Measurements from ENCODE around the gene RGL4.

GRCh38 chr22:23714596-23715578, 24.1 kb downstream of the RGL4 start:
- TF ChIP-seq CTCF (IDR thresholded peaks at IDR 0.05): no peak
- TF ChIP-seq EZH2 (IDR thresholded peaks at IDR 0.05; ENCODE audit: borderline replicate concordance, insufficient read depth, low read depth, low read length, poor library complexity, severe bottlenecking): no peak

Measured in B cell (primary cell).